HCEC 1CT (cell line): ENCODE data around the gene DOP1A.

ENCODE experiments used
- DNase-seq: peaks from one replicate; pipeline ENCODE4 v3.0.0-alpha.2; 2017

Gene DOP1A

GRCh38 chr6:83072726-83073125, 5.3 kb downstream of the DOP1A start:
- DNase-seq: no peak

- DNase-seq: no peak
These were observed 6.1 kb downstream of the DOP1A start for GRCh38 chr6:83073615-83074014.

- no peak for DNase-seq
These were observed 16.0 kb downstream of the DOP1A start for GRCh38 chr6:83083476-83083875.

- DNase-seq: no peak
These were observed 19.3 kb downstream of the DOP1A start for GRCh38 chr6:83086751-83087150.

GRCh38 chr6:83092756-83093399, 25.4 kb downstream of the DOP1A start:
- DNase-seq: peak; percentile 76

GRCh38 chr6:83096791-83097190, 29.3 kb downstream of the DOP1A start:
- DNase-seq: no peak

- no peak for DNase-seq
These were observed 29.7 kb downstream of the DOP1A start for GRCh38 chr6:83097204-83097603.

- DNase-seq: no peak
These were observed 30.2 kb downstream of the DOP1A start for GRCh38 chr6:83097675-83098074.

- DNase-seq: no peak
These were observed 31.1 kb downstream of the DOP1A start for GRCh38 chr6:83098589-83098988.

GRCh38 chr6:83108378-83108777, 40.9 kb downstream of the DOP1A start:
- DNase-seq: no peak

GRCh38 chr6:83113258-83113657, 45.8 kb downstream of the DOP1A start:
- DNase-seq: no peak

GRCh38 chr6:83114164-83114563, 46.7 kb downstream of the DOP1A start:
- peak; percentile 49 for DNase-seq

- DNase-seq: no peak
These were observed 50.3 kb downstream of the DOP1A start for GRCh38 chr6:83117802-83118201.

GRCh38 chr6:83119742-83120300, 52.4 kb downstream of the DOP1A start:
- DNase-seq: no peak

GRCh38 chr6:83124553-83124952, 57.1 kb downstream of the DOP1A start:
- no peak for DNase-seq

GRCh38 chr6:83125425-83125824, 58.0 kb downstream of the DOP1A start:
- no peak for DNase-seq

- DNase-seq: no peak
These were observed 58.8 kb downstream of the DOP1A start for GRCh38 chr6:83126223-83126622.

- no peak for DNase-seq
These were observed 59.3 kb downstream of the DOP1A start for GRCh38 chr6:83126807-83127206.

- no peak for DNase-seq
These were observed 59.8 kb downstream of the DOP1A start for GRCh38 chr6:83127258-83127657.

GRCh38 chr6:83127976-83128375, 60.5 kb downstream of the DOP1A start:
- peak; percentile 62 for DNase-seq

GRCh38 chr6:83132121-83132520, 64.7 kb downstream of the DOP1A start:
- DNase-seq: no peak

GRCh38 chr6:83138118-83138722, 70.7 kb downstream of the DOP1A start:
- no peak for DNase-seq

- no peak for DNase-seq
These were observed 71.3 kb downstream of the DOP1A start for GRCh38 chr6:83138758-83139157.

- DNase-seq: peak; percentile 71
These were observed 83.6 kb downstream of the DOP1A start for GRCh38 chr6:83151114-83151513.

- no peak for DNase-seq
These were observed 85.4 kb downstream of the DOP1A start for GRCh38 chr6:83152913-83153312.
